ENCODE data around the gene PUM1.

The PUM1 gene

DNA sequence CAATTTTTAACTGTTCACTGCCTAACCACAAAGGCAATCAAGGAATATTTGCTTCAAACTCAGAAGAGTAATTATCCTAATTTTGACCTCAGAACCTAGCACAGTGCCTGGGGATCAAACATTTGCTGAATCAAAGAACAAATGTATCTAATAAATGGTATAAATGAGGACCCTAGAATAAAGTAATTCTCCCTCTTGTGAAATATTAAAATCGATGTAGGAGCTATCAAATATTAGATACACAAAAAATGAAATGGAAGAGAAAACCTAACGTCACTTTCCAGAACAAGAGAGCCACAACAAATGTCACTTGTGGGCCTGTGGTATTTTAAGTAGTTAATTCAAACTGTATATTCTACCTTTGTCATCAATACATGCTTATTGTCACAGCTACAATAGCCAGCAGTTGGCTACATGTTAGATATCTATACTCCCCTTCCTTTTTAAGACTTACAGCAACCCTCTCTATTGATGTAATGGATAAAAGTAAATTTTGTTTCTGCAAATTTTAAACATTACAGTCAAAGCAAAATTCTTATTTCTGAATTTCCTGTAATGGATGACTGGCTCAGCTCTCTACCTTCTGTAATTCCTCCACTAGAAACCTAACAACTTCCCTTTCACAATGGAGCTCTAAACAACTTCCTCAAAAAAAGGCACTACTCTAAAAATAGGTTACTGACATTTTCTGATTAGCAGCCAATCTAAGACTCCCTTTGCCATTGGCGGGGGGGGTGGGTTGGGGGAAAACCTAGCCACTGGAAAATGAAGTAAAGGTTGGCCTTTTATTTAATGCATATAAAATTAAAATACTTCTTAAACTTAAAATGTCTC lies 37.6 kb downstream of the PUM1 start:
- DNase-seq, result no peak

DNA sequence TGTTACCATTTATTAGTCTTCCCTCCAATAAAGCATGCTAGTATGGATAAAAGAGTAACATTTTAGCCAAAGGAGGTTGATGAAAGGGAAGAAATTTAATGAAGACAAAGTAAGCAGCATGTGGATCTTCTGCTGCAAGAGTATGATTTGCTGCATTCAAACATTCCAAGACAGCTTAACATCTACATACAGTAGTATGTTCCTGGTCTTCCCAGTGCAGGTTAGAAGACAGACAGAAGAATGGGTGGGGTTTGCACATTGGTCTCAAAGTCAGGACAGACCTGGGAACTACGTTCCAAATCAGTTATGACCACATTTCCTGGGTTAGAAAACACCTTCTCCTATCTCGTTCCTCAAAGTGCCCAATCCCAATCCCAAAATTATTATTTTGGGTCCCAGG lies 43.3 kb downstream of the PUM1 start:
- DNase-seq, result no peak

DNA sequence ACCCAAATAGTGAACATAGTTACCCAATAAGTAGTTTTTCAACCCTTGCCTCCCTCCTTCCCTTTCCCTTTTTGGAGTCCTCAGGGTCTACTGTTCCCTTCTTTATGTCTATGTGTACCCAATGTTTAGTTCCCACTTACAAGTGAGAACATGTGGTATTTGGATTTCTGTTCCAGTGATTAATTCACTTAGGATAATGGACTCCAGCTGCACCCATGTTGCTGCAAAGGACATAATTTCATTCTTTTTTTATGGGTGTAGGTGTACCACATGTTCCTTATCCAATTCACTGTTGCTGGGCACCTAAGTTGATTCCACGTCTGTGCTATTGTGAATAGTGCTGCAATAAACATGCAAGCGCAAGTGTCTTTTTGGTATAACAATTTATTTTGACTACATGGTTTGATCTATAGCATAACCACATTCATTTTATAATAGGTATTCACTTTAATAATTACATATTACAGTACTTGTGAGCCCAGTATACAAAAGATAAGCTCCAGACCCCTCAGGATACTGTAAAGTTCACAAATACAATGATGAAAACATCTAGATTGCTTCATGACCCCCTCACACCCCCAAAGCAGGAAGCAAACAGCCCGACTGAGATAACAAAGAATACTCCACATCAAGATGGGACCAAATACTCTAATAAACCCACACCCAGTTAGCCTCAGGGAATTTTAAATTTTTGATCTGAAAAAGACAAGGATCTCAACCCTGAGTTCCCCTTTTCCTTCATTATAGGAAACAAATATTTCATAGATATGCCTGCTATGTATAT lies 45.3 kb downstream of the PUM1 start:
- no peak for DNase-seq

DNA sequence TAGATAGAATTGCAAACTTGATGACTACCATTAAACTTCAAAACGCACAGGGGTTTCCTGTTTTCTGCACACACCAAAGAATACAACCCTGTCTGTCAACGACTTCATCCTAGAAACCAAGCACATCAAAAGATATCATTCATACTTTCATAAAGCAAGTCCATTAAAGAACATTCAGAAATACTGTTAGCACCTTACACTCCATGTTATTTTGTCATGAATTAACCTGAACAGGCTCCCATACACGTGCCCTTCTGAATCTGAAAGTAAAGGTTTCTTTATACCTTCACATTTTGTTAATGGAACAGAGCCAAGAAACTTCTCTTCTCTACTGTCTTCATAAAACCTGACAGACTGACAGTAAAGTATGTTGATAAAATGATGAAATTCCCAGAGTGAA lies 46.1 kb downstream of the PUM1 start:
- no peak for DNase-seq

DNA sequence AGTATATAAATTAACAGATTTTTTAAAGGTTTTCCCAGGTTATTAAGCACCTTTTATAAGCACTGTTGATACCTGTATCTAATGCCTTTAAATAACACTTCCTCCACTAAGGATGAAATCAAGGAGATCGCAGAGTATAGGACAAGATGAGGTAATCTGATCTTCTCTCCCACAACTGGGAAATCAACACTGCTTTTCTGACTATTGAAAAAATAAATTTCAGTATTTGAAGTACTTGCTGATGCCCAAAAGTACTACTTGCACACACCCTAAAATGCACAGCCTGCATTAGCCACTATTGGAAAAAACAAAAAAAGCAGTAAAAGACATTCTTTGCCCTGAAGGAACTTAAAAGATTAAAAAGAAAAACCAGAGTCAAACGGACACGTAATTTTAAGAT lies 48.6 kb downstream of the PUM1 start:
- no peak for DNase-seq

DNA sequence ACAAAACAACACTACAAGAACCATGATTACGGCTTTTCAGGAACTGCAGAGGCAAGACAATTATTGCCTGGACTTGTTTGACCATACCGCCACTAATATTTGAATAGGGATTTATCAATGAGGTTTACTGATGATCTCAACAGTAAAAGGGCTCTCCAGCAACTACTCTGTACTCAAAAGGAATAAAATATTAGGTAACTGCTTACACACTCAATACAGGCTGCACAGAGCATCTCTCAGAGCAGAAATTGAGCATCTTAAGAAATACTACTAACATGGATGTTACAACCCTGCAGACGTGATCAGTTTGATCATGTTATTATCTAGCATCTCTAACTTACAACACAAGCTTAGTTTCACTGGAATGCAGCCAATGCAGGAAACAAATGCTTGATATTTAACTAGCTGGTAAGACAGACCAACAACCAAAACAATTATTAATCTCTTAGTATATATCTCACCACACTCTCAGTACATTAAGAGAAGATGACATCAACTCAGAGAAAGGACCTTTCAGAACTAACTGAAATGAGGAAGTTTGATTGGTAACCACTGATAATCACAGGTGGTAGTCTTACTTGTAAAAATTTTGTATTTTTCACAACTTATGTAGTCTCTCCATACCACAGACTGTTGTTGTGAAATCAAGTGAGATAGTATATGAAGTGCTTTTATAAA lies 52.2 kb downstream of the PUM1 start:
- DNase-seq, result no peak

DNA sequence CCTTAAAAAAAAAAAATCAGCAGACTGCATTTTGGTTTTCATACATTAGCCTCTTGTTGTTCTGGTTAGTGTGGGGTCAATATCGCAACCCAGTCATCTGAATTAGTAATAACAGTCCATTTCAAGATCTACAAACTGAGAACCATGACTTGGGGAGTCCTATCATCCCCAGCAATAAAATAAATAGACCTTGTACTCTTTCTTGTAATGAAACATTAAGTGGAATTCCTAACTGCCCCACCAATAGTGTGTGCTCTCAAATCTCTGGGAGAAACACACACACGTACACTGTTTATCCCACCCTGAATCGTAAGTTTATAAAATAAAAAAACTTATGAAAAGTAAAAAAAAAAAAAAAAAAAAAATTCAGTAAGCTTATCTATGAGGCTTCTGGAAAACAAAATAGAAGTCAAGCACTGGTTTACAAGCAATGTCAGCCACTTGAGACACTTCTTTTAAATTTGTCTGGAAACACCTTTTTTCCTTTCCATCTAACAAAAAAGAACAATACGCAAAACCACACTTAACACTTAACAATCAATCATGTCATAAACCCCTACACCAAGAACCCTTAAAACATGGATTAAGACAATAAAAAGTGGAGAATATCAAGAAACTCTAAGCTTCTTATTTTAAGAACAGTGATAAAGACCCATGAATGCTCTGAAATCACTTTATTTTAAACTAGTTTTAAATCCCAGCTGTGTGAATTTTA lies 53.1 kb downstream of the PUM1 start:
- DNase-seq, result no peak

DNA sequence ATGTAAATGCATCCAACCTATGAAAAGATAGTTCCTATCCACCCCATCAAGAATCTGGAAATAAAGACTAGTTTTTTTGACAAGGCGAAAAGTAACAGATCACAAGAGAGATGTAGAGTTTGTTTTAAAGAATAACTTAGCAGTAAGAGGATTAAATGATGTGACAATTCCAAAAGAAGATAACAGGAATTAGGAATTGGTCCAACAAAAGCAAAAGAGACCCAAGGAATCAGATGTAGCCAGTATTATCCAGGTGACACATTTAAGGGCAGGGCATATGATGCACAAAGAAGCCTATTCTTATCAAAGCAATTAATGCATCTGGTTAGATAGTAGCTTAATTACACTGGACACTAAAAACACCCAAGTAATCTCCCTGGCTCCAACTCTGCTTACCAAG lies 53.8 kb downstream of the PUM1 start:
- DNase-seq, result no peak

DNA sequence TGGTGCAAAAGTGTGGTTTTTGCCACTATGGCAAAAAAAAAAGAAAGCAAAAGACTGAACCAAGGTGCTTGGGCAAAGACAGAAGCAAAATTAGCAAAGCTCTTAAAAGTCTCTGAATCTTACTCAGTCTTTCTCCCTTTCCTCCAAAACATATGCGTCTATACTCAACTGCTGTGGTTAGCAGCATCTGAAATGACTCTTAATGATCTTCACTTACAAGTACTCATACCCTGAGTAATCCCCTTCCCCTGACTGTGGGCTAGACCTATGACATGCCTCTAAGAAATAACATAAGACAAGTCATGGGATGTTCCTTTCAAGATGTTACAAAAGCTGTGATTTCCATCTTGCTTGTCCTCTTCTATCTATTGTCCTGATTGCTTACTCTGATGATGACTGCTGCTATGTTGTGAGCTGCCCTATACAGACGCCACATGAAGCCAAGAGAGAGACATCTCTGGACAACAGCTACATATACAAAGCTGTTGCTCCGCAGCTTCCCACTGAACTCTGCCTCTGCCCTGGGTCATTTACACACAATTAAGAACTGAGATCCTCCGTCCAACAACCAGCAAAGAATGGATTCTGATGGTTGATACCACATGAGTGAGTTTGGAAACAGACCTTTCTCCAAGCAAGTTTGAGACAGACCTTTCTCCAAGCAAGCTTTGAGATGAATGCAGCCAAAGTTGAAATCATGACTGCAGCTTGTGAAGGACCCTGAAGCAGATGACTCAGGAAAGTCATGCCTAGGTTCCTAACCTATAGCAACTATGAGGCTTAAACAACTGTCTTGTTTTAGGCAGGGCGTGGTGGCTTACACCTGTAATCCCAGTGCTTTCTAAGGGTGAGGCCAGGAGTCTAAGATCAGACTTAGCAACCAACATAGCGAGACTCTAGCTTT lies 55.2 kb downstream of the PUM1 start:
- DNase-seq, result peak; percentile 87

DNA sequence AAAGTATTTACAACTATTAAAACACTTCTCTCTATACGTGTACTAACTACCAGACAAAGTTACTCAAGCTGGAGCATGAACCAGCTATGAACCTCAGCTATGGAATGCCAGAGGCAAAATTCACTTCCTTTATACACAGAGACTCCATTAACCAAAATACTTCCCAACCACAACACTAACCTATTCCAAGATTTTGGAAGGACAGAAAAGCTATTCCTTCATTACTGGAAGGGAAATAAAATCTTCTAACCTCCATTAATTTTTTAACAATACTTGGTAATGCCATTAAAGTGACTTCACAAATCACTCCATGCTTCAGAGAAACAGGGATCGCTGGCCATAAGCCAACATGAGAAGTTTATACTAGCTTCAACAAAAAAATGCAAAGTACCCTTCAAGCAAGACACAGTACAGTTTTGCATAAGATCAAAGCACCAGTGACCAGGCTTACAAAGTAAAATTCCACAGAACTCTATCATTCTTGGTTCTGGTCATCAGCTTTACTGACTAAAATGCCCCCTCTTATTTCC lies 58.0 kb downstream of the PUM1 start:
- DNase-seq, result peak; percentile 92

DNA sequence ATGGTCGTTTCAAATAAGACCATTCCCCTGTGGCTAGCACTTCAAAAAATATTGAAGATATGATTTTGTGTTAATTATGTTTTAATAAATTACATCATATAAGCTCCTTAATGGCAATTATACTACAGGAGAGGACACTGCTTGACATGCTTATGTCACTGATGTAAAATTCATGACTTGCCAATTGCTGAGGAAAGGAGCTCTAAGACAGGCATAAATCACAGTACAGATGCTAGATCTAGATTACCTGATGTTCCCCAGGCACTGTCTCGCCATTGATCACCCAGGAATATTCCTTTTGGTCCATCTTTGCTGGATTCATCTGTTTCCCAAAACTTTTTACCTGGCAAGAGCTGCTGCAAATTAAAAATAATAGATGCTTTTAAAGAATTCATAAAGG lies 58.8 kb downstream of the PUM1 start:
- no peak for DNase-seq

DNA sequence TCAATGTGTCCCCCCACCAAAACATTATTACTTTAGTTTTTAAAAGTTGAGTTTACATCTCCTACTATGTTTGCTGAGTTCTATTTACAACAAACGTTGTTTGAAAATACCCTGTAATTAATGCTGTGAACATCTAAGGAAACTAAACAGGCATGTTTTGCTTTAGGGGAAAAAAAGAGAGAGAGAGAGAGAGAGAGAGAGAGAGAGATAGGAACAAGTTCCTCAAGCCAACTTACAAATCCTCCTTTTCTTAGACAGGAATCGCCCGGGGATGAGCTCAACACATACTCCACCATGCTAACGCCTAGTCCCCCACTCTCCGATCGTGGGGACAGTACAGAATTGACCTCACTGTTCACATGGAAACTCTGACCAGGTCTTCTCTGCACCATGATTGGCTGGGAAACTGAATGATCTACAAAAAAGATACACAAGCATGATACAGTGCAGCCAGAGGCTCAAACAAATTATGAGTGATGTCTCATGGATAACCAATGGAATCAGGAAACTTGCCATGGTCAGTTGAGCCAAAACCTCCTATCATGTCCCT lies 59.8 kb downstream of the PUM1 start:
- DNase-seq, result no peak

DNA sequence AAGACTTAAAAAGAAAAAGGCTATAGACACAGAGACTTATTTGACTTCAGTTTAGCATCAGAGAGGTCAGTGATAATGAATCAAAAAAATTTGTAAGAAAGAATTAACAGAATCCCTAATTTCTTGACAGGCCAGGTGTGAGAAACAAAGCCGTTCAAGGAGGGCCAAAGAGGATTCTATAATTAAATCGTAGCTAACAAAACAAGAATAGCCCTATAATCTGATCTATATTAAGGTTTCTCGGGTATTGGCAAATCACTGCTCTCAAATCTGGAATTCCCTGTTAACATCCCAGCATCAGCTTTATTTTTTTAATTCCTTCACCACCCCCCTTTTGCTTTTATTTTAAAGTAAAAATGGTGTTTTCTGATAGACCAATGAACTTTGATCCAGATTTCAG lies 60.3 kb downstream of the PUM1 start:
- no peak for DNase-seq

DNA sequence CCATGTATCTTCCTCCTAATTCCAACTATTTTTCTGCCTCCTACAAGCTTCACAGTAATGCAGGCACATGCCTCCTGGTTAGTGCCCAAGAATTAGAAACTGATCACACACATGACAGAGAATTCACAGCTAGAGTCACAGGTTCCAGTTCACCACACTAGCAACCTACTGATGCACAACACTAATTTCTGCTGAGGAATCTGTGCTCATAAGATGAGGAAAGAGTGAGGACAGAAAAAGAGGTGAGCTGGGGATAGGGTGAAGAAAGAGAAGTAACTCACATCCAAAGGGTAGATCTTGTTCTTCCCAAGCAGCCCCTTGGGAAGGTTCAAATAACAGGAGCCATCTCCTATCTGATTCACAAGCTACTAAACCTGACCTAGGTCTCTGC lies 61.3 kb downstream of the PUM1 start:
- DNase-seq, result no peak

DNA sequence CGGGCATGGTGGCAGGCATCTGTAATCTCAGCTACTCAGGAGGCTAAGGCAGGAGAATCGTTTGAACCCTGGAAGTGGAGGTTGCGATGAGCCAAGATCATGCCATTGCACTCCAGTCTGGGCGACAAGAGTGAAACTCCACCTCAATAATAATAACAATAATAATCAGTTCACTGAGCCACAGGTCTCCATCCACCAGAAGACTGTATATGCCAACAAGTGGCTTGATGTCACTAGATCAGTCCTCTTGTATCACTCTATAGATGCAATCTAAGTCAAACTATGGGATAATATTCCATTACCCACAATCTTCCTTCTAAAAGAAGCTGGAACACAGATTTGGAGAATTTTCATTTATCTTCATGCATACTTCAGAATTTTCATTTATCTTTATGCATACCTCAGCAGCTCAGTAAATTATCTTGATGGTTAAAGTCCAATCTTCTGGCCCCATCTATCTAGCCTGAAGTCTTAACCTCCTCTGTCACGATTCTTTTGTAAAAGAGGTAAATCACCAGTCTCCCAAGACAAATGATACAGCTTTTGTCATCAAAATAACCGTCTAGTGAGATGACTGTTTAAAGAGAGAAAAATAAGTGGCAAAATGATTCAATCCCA lies 61.8 kb downstream of the PUM1 start:
- no peak for DNase-seq

DNA sequence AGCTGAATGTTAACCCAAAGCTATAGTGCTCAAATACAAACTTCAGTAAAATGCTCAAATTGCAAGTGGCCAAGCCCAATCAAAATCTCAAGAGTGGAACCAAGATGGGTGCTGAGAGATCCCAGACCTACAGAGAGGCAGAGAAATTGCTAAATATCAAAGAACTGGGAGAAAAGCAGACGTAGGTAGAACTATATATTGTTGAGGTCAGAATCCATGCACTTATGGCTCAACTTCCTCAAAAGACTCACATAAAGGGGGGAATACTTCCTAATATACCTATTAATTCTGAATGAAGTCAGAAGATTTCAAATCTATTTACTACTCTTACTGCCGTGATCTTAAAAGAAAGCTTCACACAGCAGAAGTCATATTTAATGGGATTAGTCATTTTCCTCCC lies 65.2 kb downstream of the PUM1 start:
- DNase-seq, result no peak

DNA sequence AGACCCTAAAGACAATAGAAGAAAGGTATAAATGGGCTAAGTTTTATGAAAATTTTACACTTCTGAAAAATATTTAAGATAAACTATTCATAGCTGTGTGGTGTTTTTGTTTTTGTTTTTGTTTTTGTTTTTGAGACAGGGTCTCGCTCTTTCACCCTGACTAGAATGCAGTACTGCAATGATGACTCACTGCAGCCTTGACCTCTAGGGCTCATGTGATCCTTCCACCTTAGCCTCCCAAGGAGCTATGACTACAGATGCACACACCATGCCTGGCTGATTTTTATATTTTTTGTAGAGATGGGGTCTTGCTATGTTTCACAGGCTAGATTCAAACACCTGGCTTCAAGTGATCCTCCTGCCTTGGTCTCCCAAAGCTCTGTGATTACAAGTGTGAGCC lies 66.6 kb downstream of the PUM1 start:
- DNase-seq, result no peak

DNA sequence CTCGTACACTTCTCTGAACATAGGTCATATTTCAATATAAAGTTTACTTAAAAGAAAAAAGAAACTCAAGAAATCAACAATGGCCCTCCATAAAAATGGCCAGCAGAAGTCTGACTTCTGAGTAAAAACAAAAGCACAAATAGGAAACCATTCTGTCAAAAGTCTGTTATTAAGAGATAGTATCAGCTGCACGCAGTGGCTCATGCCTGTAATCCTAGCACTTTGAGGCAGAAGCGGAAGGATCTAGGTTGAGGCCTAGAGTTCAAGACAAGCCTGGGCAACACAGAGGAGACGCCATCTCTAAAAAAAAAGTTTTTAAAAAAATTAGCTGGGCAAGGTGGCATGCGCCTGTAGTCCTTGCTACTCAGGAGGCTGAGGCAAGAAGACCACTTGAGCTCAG lies 67.3 kb downstream of the PUM1 start:
- DNase-seq, result no peak

DNA sequence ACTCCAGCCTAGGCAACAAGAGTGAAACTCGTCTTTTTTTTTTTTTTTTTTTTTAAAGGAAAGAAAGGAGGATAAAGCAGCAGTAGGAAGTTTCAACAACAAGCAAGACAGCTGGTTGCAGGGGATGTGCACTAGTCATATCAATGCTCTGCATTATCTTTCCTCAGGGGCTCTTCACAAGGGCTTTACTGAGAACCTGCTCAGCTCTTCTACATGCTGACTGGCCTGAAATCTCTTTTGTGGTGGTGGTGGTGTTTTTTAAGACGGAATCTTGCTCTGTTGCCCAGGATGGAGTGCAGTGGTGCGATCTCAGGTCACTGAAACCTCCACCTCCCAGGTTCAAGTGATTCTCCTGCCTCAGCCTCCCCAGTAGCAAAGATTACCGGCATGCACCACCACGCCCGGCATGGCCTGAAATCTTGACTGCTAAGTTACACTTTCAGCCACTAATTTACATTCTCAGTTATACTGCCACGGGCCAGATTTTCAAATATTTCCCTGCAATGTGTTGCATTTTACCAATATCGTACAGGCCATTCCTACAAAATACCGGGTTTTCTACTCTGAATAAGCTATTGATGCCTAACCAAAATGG lies 68.0 kb downstream of the PUM1 start:
- no peak for DNase-seq

DNA sequence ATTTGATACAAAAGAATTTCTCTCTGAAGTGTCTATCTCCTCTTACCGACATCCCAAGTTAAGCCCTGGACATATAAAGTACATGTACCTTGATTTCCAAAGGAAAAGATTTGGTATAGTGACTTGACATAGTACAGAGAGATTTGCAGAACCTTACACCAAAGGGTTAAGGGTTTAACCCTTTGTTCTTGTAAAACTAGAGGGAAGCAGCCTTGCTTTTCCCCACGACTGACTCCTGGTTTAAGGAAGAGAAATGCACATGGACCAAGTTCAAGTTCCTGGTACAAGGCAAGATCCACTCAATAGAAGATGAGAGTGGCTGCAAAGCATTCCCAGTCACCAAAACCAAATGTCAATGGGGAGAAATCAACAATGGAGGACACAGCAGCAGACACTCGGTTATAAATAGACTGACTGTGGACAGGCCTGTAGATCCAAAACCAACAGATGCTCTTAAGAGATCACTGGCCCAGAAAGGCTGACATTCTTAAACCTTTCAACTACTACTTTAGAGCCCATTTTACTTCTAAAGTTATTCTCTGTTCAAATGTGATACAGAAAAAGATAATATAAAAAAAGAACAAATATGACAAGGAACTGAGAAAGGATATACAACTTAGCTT lies 69.4 kb downstream of the PUM1 start:
- DNase-seq, result no peak
